Measurements from ENCODE around the gene COL4A3.
"Not testable (repeated sequence)": the region's sequence is repeated elsewhere in the genome, so short reads cannot be mapped to it uniquely, and the experiment has no call there.

The COL4A3 gene

GRCh38 chr2:227206406-227206805 is 42.0 kb downstream of the COL4A3 start:
- Histone ChIP-seq H3K4me3 (ENCODE audit: low read length in 2 of 2) (no peak overlapping the region), H3K36me3 (ENCODE audit: control insufficient read depth in 2 of 2, insufficient read depth in 2 of 2, low read length in 2 of 2) (no peaks in the 10 kb centered on the region), H3K27me3 (ENCODE audit: control insufficient read depth in 1 of 2, insufficient read depth in 2 of 2, low read length in 2 of 2) (no peaks in the 10 kb centered on the region), H3K4me1 (ENCODE audit: control insufficient read depth, insufficient read depth, low read length) (no peaks in the 10 kb centered on the region), H3K9ac (ENCODE audit: low read length in 2 of 2) (no peak overlapping the region), H3K9me3 (ENCODE audit: control insufficient read depth in 2 of 2, low read length in 2 of 2) (no peaks in the 10 kb centered on the region), H3K27ac (ENCODE audit: low read length) (no peak overlapping the region)

- Histone ChIP-seq H3K9me3 (ENCODE audit: control insufficient read depth in 2 of 2, low read length in 2 of 2) (no peaks in the 10 kb centered on the region), H3K27me3 (ENCODE audit: control insufficient read depth in 1 of 2, insufficient read depth in 2 of 2, low read length in 2 of 2) (no peaks in the 10 kb centered on the region), H3K27ac (ENCODE audit: low read length) (no peak overlapping the region), H3K4me1 (ENCODE audit: control insufficient read depth, insufficient read depth, low read length) (no peaks in the 10 kb centered on the region), H3K9ac (ENCODE audit: low read length in 2 of 2) (no peak overlapping the region), H3K4me3 (ENCODE audit: low read length in 2 of 2) (no peak overlapping the region), H3K36me3 (ENCODE audit: control insufficient read depth in 2 of 2, insufficient read depth in 2 of 2, low read length in 2 of 2) (no peaks in the 10 kb centered on the region)
Observed at GRCh38 chr2:227207573-227207972, 43.1 kb downstream of the COL4A3 start.

- H3K9me3 ChIP-seq (ENCODE audit: control insufficient read depth in 2 of 2, low read length in 2 of 2), result no peaks in the 10 kb centered on the region
- H3K4me1 ChIP-seq (ENCODE audit: control insufficient read depth, insufficient read depth, low read length), result no peaks in the 10 kb centered on the region
- H3K9ac ChIP-seq (ENCODE audit: low read length in 2 of 2), result no peak overlapping the region
- H3K36me3 ChIP-seq (ENCODE audit: control insufficient read depth in 2 of 2, insufficient read depth in 2 of 2, low read length in 2 of 2), result no peaks in the 10 kb centered on the region
- no peak overlapping the region for H3K4me3 ChIP-seq (ENCODE audit: low read length in 2 of 2)
- H3K27me3 ChIP-seq (ENCODE audit: control insufficient read depth in 1 of 2, insufficient read depth in 2 of 2, low read length in 2 of 2), result no peaks in the 10 kb centered on the region
- H3K27ac ChIP-seq (ENCODE audit: low read length), result no peak overlapping the region
Observed at GRCh38 chr2:227214622-227215041, 50.2 kb downstream of the COL4A3 start.

GRCh38 chr2:227219312-227220105 is 55.1 kb downstream of the COL4A3 start:
- H3K27ac ChIP-seq (ENCODE audit: low read length), result no peak overlapping the region
- no peak overlapping the region for H3K4me3 ChIP-seq (ENCODE audit: low read length in 2 of 2)
- no peak overlapping the region for H3K9ac ChIP-seq (ENCODE audit: low read length in 2 of 2)
- H3K27me3 ChIP-seq (ENCODE audit: control insufficient read depth in 1 of 2, insufficient read depth in 2 of 2, low read length in 2 of 2), result no peaks in the 10 kb centered on the region
- no peaks in the 10 kb centered on the region for H3K36me3 ChIP-seq (ENCODE audit: control insufficient read depth in 2 of 2, insufficient read depth in 2 of 2, low read length in 2 of 2)
- H3K9me3 ChIP-seq (ENCODE audit: control insufficient read depth in 2 of 2, low read length in 2 of 2), result no peaks in the 10 kb centered on the region
- H3K4me1 ChIP-seq (ENCODE audit: control insufficient read depth, insufficient read depth, low read length), result no peaks in the 10 kb centered on the region

GRCh38 chr2:227221120-227221519 is 56.7 kb downstream of the COL4A3 start:
- H3K27me3 ChIP-seq (ENCODE audit: control insufficient read depth in 1 of 2, insufficient read depth in 2 of 2, low read length in 2 of 2), result no peaks in the 10 kb centered on the region
- H3K9me3 ChIP-seq (ENCODE audit: control insufficient read depth in 2 of 2, low read length in 2 of 2), result no peaks in the 10 kb centered on the region
- no peak overlapping the region for H3K4me3 ChIP-seq (ENCODE audit: low read length in 2 of 2)
- no peak overlapping the region for H3K27ac ChIP-seq (ENCODE audit: low read length)
- H3K36me3 ChIP-seq (ENCODE audit: control insufficient read depth in 2 of 2, insufficient read depth in 2 of 2, low read length in 2 of 2), result no peaks in the 10 kb centered on the region
- no peaks in the 10 kb centered on the region for H3K4me1 ChIP-seq (ENCODE audit: control insufficient read depth, insufficient read depth, low read length)
- no peak overlapping the region for H3K9ac ChIP-seq (ENCODE audit: low read length in 2 of 2)

- Histone ChIP-seq H3K27me3 (ENCODE audit: control insufficient read depth in 1 of 2, insufficient read depth in 2 of 2, low read length in 2 of 2) (no peaks in the 10 kb centered on the region), H3K4me1 (ENCODE audit: control insufficient read depth, insufficient read depth, low read length) (no peaks in the 10 kb centered on the region), H3K4me3 (ENCODE audit: low read length in 2 of 2) (no peak overlapping the region), H3K36me3 (ENCODE audit: control insufficient read depth in 2 of 2, insufficient read depth in 2 of 2, low read length in 2 of 2) (no peaks in the 10 kb centered on the region), H3K27ac (ENCODE audit: low read length) (no peak overlapping the region), H3K9me3 (ENCODE audit: control insufficient read depth in 2 of 2, low read length in 2 of 2) (no peaks in the 10 kb centered on the region), H3K9ac (ENCODE audit: low read length in 2 of 2) (no peak overlapping the region)
Observed at GRCh38 chr2:227222292-227222691, 57.9 kb downstream of the COL4A3 start.

GRCh38 chr2:227225641-227226040 is 61.2 kb downstream of the COL4A3 start:
- not testable (repeated sequence) for H3K9me3 ChIP-seq (ENCODE audit: control insufficient read depth in 2 of 2, low read length in 2 of 2); H3K27ac ChIP-seq (ENCODE audit: low read length); H3K36me3 ChIP-seq (ENCODE audit: control insufficient read depth in 2 of 2, insufficient read depth in 2 of 2, low read length in 2 of 2); H3K27me3 ChIP-seq (ENCODE audit: control insufficient read depth in 1 of 2, insufficient read depth in 2 of 2, low read length in 2 of 2); H3K9ac ChIP-seq (ENCODE audit: low read length in 2 of 2); H3K4me1 ChIP-seq (ENCODE audit: control insufficient read depth, insufficient read depth, low read length); H3K4me3 ChIP-seq (ENCODE audit: low read length in 2 of 2)

- no peaks in the 10 kb centered on the region for H3K27me3 ChIP-seq (ENCODE audit: control insufficient read depth in 1 of 2, insufficient read depth in 2 of 2, low read length in 2 of 2)
- H3K4me1 ChIP-seq (ENCODE audit: control insufficient read depth, insufficient read depth, low read length), result no peaks in the 10 kb centered on the region
- no peak overlapping the region for H3K9ac ChIP-seq (ENCODE audit: low read length in 2 of 2)
- H3K36me3 ChIP-seq (ENCODE audit: control insufficient read depth in 2 of 2, insufficient read depth in 2 of 2, low read length in 2 of 2), result no peaks in the 10 kb centered on the region
- no peak overlapping the region for H3K27ac ChIP-seq (ENCODE audit: low read length)
- no peaks in the 10 kb centered on the region for H3K9me3 ChIP-seq (ENCODE audit: control insufficient read depth in 2 of 2, low read length in 2 of 2)
- no peak overlapping the region for H3K4me3 ChIP-seq (ENCODE audit: low read length in 2 of 2)
Observed at GRCh38 chr2:227228061-227228667, 63.7 kb downstream of the COL4A3 start.

- Histone ChIP-seq H3K4me3 (ENCODE audit: low read length in 2 of 2) (no peak overlapping the region), H3K27me3 (ENCODE audit: control insufficient read depth in 1 of 2, insufficient read depth in 2 of 2, low read length in 2 of 2) (no peaks in the 10 kb centered on the region), H3K4me1 (ENCODE audit: control insufficient read depth, insufficient read depth, low read length) (no peaks in the 10 kb centered on the region), H3K36me3 (ENCODE audit: control insufficient read depth in 2 of 2, insufficient read depth in 2 of 2, low read length in 2 of 2) (no peaks in the 10 kb centered on the region), H3K27ac (ENCODE audit: low read length) (no peak overlapping the region), H3K9me3 (ENCODE audit: control insufficient read depth in 2 of 2, low read length in 2 of 2) (no peaks in the 10 kb centered on the region), H3K9ac (ENCODE audit: low read length in 2 of 2) (no peak overlapping the region)
Observed at GRCh38 chr2:227230151-227230550, 65.7 kb downstream of the COL4A3 start.

GRCh38 chr2:227234429-227234828 is 70.0 kb downstream of the COL4A3 start:
- Histone ChIP-seq H3K36me3 (ENCODE audit: control insufficient read depth in 2 of 2, insufficient read depth in 2 of 2, low read length in 2 of 2) (no peaks in the 10 kb centered on the region), H3K9ac (ENCODE audit: low read length in 2 of 2) (no peak overlapping the region), H3K27ac (ENCODE audit: low read length) (no peak overlapping the region), H3K9me3 (ENCODE audit: control insufficient read depth in 2 of 2, low read length in 2 of 2) (no peaks in the 10 kb centered on the region), H3K4me3 (ENCODE audit: low read length in 2 of 2) (no peak overlapping the region), H3K4me1 (ENCODE audit: control insufficient read depth, insufficient read depth, low read length) (no peaks in the 10 kb centered on the region), H3K27me3 (ENCODE audit: control insufficient read depth in 1 of 2, insufficient read depth in 2 of 2, low read length in 2 of 2) (no peaks in the 10 kb centered on the region)

GRCh38 chr2:227237786-227238185 is 73.4 kb downstream of the COL4A3 start:
- Histone ChIP-seq H3K9ac (ENCODE audit: low read length in 2 of 2) (no peak overlapping the region), H3K4me3 (ENCODE audit: low read length in 2 of 2) (no peak overlapping the region), H3K27me3 (ENCODE audit: control insufficient read depth in 1 of 2, insufficient read depth in 2 of 2, low read length in 2 of 2) (no peaks in the 10 kb centered on the region), H3K4me1 (ENCODE audit: control insufficient read depth, insufficient read depth, low read length) (no peaks in the 10 kb centered on the region), H3K27ac (ENCODE audit: low read length) (no peak overlapping the region), H3K36me3 (ENCODE audit: control insufficient read depth in 2 of 2, insufficient read depth in 2 of 2, low read length in 2 of 2) (no peaks in the 10 kb centered on the region), H3K9me3 (ENCODE audit: control insufficient read depth in 2 of 2, low read length in 2 of 2) (no peaks in the 10 kb centered on the region)

All from stomach smooth muscle (tissue), 2 donors.